Measurements from ENCODE around the gene TOR4A. TPM values are rescaled to one million over a fixed set of nuclear protein-coding genes. Genes with fewer than 3 reads are reported as not detected.

Gene TOR4A
- polyA plus RNA-seq, 2 of the 4 experiments (the other 2 are of a cell fraction) = 9.8 to 18.6 TPM

GRCh38 chr9:137254624-137255447, 22.7 kb upstream of the TOR4A start, which contains the start of gene NELFB (continued):
- TF ChIP-seq MAX (IDR thresholded peaks at IDR 0.05) = peak; percentile 75; the same call in 1 of the 2 replicates
- TF ChIP-seq FOSL2 (IDR thresholded peaks at IDR 0.05) = no peak
- peak; percentile 19; the same call in 1 of the 2 replicates for TF ChIP-seq FOSL2 (CRISPR knock-in tag; IDR thresholded peaks at IDR 0.05)
- TF ChIP-seq EP300 (IDR thresholded peaks at IDR 0.05) = 0 out of 5 replicates have a peak, but pooled peaks of 1 of the 2 experiments have one; percentile 36
- TF ChIP-seq NR3C1 (IDR thresholded peaks at IDR 0.05) = no peak
- TF ChIP-seq MYC (IDR thresholded peaks at IDR 0.05; ENCODE audit: borderline replicate concordance, low read length) = 0 out of 2 replicates have a peak, but pooled peaks have one; percentile 46
- TF ChIP-seq E2F6 (IDR thresholded peaks at IDR 0.05; ENCODE audit: borderline replicate concordance, low read depth) = peak; percentile 76
- no peak for TF ChIP-seq KDM1A (IDR thresholded peaks at IDR 0.05; ENCODE audit: low read depth)
- no peak for TF ChIP-seq HOXA7 (CRISPR knock-in tag; IDR thresholded peaks at IDR 0.05)
- no peak for TF ChIP-seq ZNF302 (CRISPR knock-in tag; IDR thresholded peaks at IDR 0.05)
- TF ChIP-seq HOXB5 (CRISPR knock-in tag; IDR thresholded peaks at IDR 0.05) = peak; percentile 28; the same call in 1 of the 2 replicates
- no peak for TF ChIP-seq POLR2AphosphoS2 (conservative IDR thresholded peaks at IDR 0.05; ENCODE audit: low read length)
- TF ChIP-seq POLR2A (IDR thresholded peaks at IDR 0.05; ENCODE audit: low read length) = peak; percentile 90

- 8% methylated on average over 20 of the region's 51 CpGs for WGBS (ENCODE audit: missing lambda C conversion rate)
- peak overlapping the region; percentile 100 for H3K4me2 ChIP-seq
- no peak for FAIRE-seq
These were observed 21.9 kb upstream of the TOR4A start for GRCh38 chr9:137255448-137256114.

More at GRCh38 chr9:137255448-137256114, 21.9 kb upstream of the TOR4A start:
- ChIA-PET POLR2A (interaction anchor here (1.0 to 4.7 kb wide), 4 partner anchors 10 to 126 kb away, joined by 3 to 97 read pairs (median 4); partner anchors contain the start of gene TUBB4B), CTCF (interaction anchor here (1.1 to 17.1 kb wide), 9 partner anchors 11 to 119 kb away, joined by 3 to 236 read pairs (median 4); partner anchors contain the start of genes NRARP, RNF224 and TUBB4B)
- Histone ChIP-seq H3K9me3 (no peaks in the 10 kb centered on the region), H3K4me1 (peaks cover 20% of the 10 kb centered on the region), H3K4me3 (peak overlapping the region; percentile 93), H3K27ac (peak overlapping the region; percentile 90 to 98)
- TF ChIP-seq BCL3 (IDR thresholded peaks at IDR 0.05) = no peak
- peak; percentile 60; the same call in 1 of the 2 replicates for TF ChIP-seq KDM5A (IDR thresholded peaks at IDR 0.05)
- TF ChIP-seq HES2 (IDR thresholded peaks at IDR 0.05) = no peak
- no peak for TF ChIP-seq TP53 (CRISPR knock-in tag; IDR thresholded peaks at IDR 0.05)
- TF ChIP-seq MYC (IDR thresholded peaks at IDR 0.05; ENCODE audit: borderline replicate concordance, low read length) = no peak
- no peak for TF ChIP-seq PBX3 (IDR thresholded peaks at IDR 0.05)
- TF ChIP-seq JUN (IDR thresholded peaks at IDR 0.05) = peak in 1 of 2 experiments; percentile 14; a peak in 2 of 5 replicates
- TF ChIP-seq CEBPB (IDR thresholded peaks at IDR 0.05) = no peak
- no peak for TF ChIP-seq ZC3H11A (IDR thresholded peaks at IDR 0.05)
- no peak for TF ChIP-seq MAX (IDR thresholded peaks at IDR 0.05)
- TF ChIP-seq SREBF2 (IDR thresholded peaks at IDR 0.05) = no peak
- no peak for TF ChIP-seq EP300 (IDR thresholded peaks at IDR 0.05)
- no peak for TF ChIP-seq HOXB5 (CRISPR knock-in tag; IDR thresholded peaks at IDR 0.05)
- TF ChIP-seq KDM1A (IDR thresholded peaks at IDR 0.05; ENCODE audit: low read depth) = no peak
- TF ChIP-seq FOSB (CRISPR knock-in tag; IDR thresholded peaks at IDR 0.05) = no peak
- TF ChIP-seq POLR2AphosphoS2 (conservative IDR thresholded peaks at IDR 0.05; ENCODE audit: low read length) = no peak
- TF ChIP-seq NPAS2 (CRISPR knock-in tag; IDR thresholded peaks at IDR 0.05; ENCODE audit: borderline replicate concordance) = no peak
- DNase-seq (ENCODE audit: low read depth in 1 of 2, low spot score in 1 of 2) = peak in 1 of 2 experiments; percentile 43
- peak; percentile 60 to 65 for ATAC-seq
